Choroid plexus epithelial cell (primary cell): Measurements from ENCODE around the gene RGL2.
A peak's percentile ranks its signal among the peaks of the same experiment; 100 is the strongest.

Source experiments
- DNase-seq: peaks from one replicate; pipeline ENCODE4 v3.0.0-alpha.2; 2010; ENCODE audit warnings: low read depth
- H3K4me3 ChIP-seq: 2 replicates; pipeline ENCODE4 v1.5.1; 2011; ENCODE audit warnings: low read depth, mild to moderate bottlenecking, control low read depth, low read length, moderate library complexity
- TF ChIP-seq, protein P1 (sequence below): conservative IDR thresholded peaks from 2 replicates; pipeline ENCODE4 v1.5.1; 2011; ENCODE audit warnings: low read depth, mild to moderate bottlenecking, control low read depth, inconsistent platforms, low read length, moderate library complexity

The RGL2 gene

DNA sequence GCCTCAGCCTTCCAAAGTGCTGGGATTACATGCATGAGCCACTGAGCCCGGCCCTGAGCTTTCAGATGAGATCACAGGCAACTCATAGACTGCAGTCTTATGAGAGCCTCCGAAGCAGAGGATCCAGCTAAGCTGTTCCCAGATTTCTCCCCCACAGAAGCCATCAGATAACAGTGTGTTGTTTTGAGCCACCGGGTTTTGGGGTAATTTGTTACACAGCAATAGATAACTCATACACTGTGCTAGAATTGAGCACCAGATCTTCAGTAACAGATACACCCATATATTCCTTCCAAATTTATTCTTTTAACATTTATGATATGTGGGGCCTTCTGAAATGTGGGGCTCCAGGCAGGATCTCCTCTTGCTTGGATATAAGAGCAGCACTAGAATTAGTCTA is 37.8 kb upstream of the RGL2 start:
- no peak overlapping the region for H3K4me3 ChIP-seq
- no peak for DNase-seq
- TF ChIP-seq, protein P1, sequence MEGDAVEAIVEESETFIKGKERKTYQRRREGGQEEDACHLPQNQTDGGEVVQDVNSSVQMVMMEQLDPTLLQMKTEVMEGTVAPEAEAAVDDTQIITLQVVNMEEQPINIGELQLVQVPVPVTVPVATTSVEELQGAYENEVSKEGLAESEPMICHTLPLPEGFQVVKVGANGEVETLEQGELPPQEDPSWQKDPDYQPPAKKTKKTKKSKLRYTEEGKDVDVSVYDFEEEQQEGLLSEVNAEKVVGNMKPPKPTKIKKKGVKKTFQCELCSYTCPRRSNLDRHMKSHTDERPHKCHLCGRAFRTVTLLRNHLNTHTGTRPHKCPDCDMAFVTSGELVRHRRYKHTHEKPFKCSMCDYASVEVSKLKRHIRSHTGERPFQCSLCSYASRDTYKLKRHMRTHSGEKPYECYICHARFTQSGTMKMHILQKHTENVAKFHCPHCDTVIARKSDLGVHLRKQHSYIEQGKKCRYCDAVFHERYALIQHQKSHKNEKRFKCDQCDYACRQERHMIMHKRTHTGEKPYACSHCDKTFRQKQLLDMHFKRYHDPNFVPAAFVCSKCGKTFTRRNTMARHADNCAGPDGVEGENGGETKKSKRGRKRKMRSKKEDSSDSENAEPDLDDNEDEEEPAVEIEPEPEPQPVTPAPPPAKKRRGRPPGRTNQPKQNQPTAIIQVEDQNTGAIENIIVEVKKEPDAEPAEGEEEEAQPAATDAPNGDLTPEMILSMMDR = no peak

DNA sequence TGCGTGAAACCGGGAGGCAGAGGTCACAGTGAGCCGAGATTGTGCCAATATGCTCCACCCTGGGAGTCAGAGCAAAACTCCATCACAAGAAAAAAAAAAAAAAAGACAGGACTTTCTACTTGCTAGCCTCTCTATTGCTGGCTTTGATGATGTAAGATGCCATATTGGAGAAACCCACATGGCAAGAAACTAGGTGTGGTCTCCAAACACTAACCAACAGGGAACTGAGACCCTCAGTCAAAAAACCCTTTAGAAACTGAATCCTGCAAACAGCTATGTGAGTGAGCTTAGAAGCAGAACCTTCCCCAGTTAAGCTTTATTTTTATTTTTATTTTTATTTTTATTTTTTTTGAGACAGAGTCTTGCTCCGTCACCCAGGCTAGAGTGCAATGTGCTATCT is 37.2 kb upstream of the RGL2 start:
- DNase-seq = no peak
- TF ChIP-seq, protein P1 = no peak

DNA sequence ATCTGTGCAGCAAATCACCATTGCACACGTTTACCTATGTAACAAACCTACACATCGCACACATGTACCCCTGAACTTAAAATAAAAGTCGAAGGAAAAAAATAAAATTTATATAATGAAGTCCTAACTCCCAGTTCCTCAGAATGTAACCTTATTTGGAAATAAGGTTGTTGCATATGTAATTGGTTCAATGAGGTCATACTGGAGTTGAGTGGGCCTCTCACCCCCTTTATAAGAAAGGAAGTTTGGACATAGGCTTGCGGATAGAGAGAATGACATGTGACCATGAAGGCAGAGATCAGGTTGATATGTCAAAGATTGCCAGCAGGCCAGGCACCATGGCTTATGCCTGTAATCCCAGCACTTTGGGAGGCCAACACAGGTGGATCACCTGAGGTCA is 34.9 kb upstream of the RGL2 start:
- TF ChIP-seq, protein P1 = no peak

More for the DNA sequence above, 37.2 kb upstream of the RGL2 start:
- no peak overlapping the region for H3K4me3 ChIP-seq

DNA sequence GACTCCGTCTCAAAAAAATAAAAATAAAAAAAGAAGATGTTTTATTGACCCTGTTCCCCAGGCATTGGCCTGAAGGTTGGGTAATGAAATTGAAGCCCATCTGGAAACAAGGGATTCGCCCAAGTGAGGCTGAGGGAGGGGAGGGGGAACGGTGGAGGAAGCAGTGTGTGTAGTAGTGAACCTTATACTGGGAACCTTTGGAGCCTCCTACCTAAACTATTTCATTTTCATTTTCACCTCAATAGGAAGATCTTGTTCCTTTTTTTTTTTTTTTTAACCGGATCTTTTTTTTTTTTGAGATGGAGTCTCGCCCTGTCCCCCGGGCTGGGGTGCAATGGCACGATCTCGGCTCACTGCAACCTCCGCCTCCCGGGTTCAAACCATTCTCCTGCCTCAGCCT is 32.0 kb upstream of the RGL2 start:
- TF ChIP-seq, protein P1 = no peak
- no peak overlapping the region for H3K4me3 ChIP-seq
- no peak for DNase-seq

More for the DNA sequence above, 34.9 kb upstream of the RGL2 start:
- no peak overlapping the region for H3K4me3 ChIP-seq
- DNase-seq = no peak

DNA sequence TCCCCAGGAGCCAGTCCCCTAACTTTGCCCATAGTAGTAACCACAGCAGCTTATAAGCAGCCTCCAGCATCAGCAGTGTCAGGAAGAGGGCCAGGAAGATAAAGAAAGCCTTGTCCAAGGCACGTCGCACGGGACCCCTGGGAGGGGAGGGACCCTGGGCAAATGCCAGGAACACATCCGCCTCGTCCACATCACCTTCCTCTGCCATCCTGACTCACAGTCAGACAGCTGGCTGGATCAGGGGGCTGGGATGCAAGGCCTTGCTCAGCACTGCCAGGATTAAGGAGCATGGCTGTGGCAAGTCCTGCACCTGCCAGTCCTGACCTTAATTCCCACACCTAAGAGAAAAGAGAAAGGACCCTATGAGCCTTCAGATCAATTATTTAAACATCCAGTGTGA is 30.3 kb upstream of the RGL2 start:
- DNase-seq = no peak
- TF ChIP-seq, protein P1 = no peak
- H3K4me3 ChIP-seq = no peak overlapping the region

DNA sequence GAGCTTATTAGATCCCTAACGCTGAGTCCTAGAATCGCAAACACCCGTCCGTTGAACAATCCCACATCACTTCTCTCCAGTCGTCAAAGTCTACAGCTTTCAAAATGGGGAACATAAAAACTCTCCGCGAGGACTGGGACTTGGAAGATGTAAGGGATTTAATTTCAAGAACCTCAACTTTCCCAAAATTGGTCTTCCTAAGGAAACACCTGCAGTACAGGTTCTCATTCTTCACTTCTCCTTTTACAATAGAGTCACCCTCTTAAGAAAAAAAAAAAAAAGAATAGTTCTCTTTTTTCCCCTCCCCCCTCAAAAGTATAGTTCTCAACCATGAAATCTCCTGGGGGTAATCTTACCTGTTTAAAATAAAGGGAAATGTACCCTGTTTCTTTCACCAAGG is 25.4 kb upstream of the RGL2 start:
- no peak overlapping the region for H3K4me3 ChIP-seq
- TF ChIP-seq, protein P1 = no peak

DNA sequence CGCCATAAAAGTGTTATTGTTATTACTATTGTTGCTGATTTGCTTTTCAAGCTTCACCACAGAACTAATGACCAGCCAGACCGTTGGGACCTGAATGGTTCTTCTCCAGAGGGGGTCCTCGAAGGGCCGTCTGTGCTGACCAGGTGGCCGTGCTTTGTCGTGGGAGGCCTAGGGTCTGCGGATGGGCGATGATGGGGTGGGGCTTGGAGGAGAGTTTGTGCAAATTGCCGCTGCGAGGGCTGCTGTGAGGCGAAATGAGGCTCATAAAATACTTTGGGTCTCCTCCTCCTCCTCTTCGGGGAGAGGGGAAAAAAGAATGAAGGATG is 24.8 kb upstream of the RGL2 start:
- TF ChIP-seq, protein P1 = no peak
- H3K4me3 ChIP-seq = peak overlapping the region; percentile 79
- no peak for DNase-seq

More for the DNA sequence above, 25.4 kb upstream of the RGL2 start:
- DNase-seq = no peak
